Bronchus fibroblast of lung (primary cell): ENCODE data around the gene ZNF230. TPM values are rescaled to one million over a fixed set of nuclear protein-coding genes. Genes with fewer than 3 reads are reported as not detected.

ENCODE experiments used
- total RNA-seq: library from RNA; depleted of rRNA; stranded (reverse); fragments of >200 nt; gene quantifications from 2 replicates; pipeline ENCODE4 v1.2.3, GENCODE V29; 2015

The ZNF230 gene
- 1.2 and 2.2 TPM in 2 replicates for total RNA-seq

GRCh38 chr19:44002566-44003460 is at the start of gene ZNF230:
ZNF230 (plus strand) TSS chr19:44002957; CDS start chr19:44007079, 4,122 bp downstream.

DNA sequence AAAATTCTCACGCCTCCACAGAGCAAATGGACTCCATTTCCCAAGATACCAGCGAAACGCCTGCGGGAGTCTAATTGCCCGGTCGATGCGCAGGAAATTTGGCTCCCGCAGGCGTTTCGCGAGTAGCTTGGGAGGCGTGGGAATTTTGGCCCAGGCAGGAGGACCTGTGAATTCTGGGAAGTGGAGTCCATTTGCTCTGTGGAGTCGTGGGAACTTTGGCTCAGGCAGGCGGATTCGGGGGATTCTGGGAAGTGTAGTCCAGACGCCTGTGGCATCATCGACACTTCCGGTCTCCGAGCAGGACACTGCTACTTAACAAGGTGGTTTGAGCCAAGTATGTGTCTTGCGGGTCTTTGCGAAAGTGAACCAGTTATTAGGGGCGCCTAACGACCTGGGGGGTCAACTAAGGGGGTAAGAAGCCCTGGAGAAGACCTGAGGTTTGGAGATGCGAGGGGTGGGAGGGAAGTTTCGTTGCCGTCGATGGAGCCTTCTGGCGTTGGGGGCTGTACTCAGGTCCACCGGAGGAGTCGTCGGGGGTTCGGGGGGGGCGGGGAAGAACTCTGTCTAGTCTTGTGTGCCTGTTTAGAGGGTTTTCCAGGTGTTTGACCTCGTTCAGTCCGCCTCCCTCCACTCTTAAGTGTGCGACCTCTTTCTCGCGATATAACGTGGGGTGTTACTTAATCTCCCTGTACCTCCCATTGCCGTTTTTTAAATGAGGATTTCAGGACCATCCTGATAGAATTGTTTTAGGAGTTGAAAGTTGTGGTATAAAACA is 18.7 kb upstream of the ZNF230 start, which contains the start of gene ZNF155:
TSS of gene ZNF155 (plus strand) at position 277 of the 775 bp plus-strand sequence. CDS start 4,356 bp downstream, outside the sequence.

DNA sequence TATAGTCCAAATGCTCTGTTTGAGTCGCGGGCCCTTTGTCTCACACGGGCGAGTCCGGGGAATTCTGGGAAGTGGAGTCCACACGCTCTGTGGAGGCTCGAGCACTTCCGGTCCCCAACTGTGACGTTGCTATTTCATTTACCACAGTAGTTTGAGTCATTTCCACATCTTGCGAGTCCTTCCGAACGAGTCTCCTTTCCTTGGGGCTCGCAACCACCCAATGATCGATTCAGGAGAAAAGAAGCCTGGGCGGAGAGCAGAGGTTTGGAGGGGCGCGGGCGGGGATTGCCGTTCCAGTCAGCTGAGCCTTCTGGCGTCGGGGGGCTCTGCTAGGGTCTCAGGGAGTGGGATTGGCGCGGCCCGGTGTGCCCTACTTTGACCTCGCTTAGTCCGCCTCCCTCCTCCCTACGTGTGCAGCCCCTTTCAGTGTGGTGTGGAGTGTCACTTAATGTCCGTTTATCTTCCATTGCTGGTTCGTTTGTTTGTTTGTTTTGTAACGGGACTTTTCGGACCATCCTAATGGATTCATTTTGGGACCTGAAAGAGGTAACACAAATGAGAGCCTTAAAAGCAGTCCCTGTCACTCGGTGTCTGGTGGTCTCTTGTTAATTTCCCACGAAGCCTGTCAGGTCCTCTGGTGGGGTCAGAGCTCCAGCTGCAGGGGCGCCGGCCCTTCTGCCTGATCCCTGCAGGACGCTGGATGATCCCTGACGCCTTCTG is 22.6 kb downstream of the ZNF230 start, which contains the start of gene ZNF222:
TSS of gene ZNF222 (plus strand) at position 163 of the 720 bp plus-strand sequence. CDS start at position 221, 58 bp downstream.

GRCh38 chr19:44051650-44052402 is 49.1 kb downstream of the ZNF230 start, which contains the start of gene ZNF223:
ZNF223 (plus strand) TSS chr19:44052036; CDS start chr19:44055177, 3,141 bp downstream.

Other genes starting within 250 kb of the ZNF230 start
- gene SMG9, start 248.0 kb upstream of the ZNF230 start, total RNA-seq = 14.9 and 22.9 TPM in 2 replicates
- 0.17 and 0.74 TPM in 2 replicates for gene KCNN4, start 222.0 kb upstream of the ZNF230 start, total RNA-seq
- gene LYPD5, start 200.5 kb upstream of the ZNF230 start, total RNA-seq = 0.89 TPM in 1 of 2 replicates, not detected in the other
- 1.8 and 3.5 TPM in 2 replicates for gene ZNF283, start 175.6 kb upstream of the ZNF230 start, total RNA-seq
- 1.0 TPM in 2 replicates for gene ZNF404, start 119.0 kb upstream of the ZNF230 start, total RNA-seq
- gene ZNF45, start 67.7 kb upstream of the ZNF230 start, total RNA-seq = 5.6 and 5.9 TPM in 2 replicates
- 1.9 and 3.0 TPM in 2 replicates for gene ZNF221, start 51.7 kb upstream of the ZNF230 start, total RNA-seq
- 2.9 and 4.8 TPM in 2 replicates for gene ZNF155, start 18.8 kb upstream of the ZNF230 start, total RNA-seq
- 1.8 and 4.9 TPM in 2 replicates for gene ZNF222, start 22.4 kb downstream of the ZNF230 start, total RNA-seq
- 2.4 and 3.5 TPM in 2 replicates for gene ZNF223, start 49.1 kb downstream of the ZNF230 start, total RNA-seq
- gene ZNF284, start 69.2 kb downstream of the ZNF230 start, total RNA-seq = 0.74 and 1.0 TPM in 2 replicates
- 3.4 and 8.2 TPM in 2 replicates for gene ZNF224, start 91.4 kb downstream of the ZNF230 start, total RNA-seq
- 1.5 and 2.4 TPM in 2 replicates for gene ZNF225, start 110.4 kb downstream of the ZNF230 start, total RNA-seq
- 2.4 and 3.1 TPM in 2 replicates for gene ZNF234, start 138.6 kb downstream of the ZNF230 start, total RNA-seq
- gene ZNF226, start 162.1 kb downstream of the ZNF230 start, total RNA-seq = 8.0 and 10.8 TPM in 2 replicates
- 6.1 and 7.1 TPM in 2 replicates for gene ZNF227, start 209.6 kb downstream of the ZNF230 start, total RNA-seq